ENCODE results near the gene GNAI3.

GNAI3 gene

GRCh38 chr1:109610609-109611307 lies 62.3 kb downstream of the GNAI3 start:
- no peak overlapping the region for H3K27ac ChIP-seq (ENCODE audit: low read length)
- no peak for ATAC-seq (ENCODE audit: insufficient read depth, low read depth)
- no peak overlapping the region for H3K9ac ChIP-seq (ENCODE audit: low read depth, low read length)
- H3K4me1 ChIP-seq (ENCODE audit: insufficient read depth, low read length): no peaks in the 10 kb centered on the region
- H3K9me3 ChIP-seq (ENCODE audit: insufficient read depth, low read length, severe bottlenecking): no peaks in the 10 kb centered on the region
- peaks cover 5% of the 10 kb centered on the region for H3K27me3 ChIP-seq (ENCODE audit: insufficient read depth, low read length, poor library complexity)
- H3K4me3 ChIP-seq (ENCODE audit: low read depth in 1 of 2, low read length in 2 of 2): no peak overlapping the region
- H4K20me1 ChIP-seq (ENCODE audit: insufficient read depth, low read length): no peaks in the 10 kb centered on the region
- H3K79me2 ChIP-seq (ENCODE audit: insufficient read depth, low read length): no peaks in the 10 kb centered on the region
- no peaks in the 10 kb centered on the region for H3K36me3 ChIP-seq (ENCODE audit: insufficient read depth, low read length)
- no peak for DNase-seq
- TF ChIP-seq CTCF (IDR thresholded peaks at IDR 0.05; ENCODE audit: borderline replicate concordance, extremely low read depth, low read length, poor library complexity, severe bottlenecking) (no peak), EZH2 (IDR thresholded peaks at IDR 0.05; ENCODE audit: borderline replicate concordance, low read depth, low read length, severe bottlenecking) (no peak)
- no peak overlapping the region for H3K4me2 ChIP-seq (ENCODE audit: insufficient read depth, low read length)
- no peak overlapping the region for H2AFZ ChIP-seq (ENCODE audit: low read depth, low read length)

DNA sequence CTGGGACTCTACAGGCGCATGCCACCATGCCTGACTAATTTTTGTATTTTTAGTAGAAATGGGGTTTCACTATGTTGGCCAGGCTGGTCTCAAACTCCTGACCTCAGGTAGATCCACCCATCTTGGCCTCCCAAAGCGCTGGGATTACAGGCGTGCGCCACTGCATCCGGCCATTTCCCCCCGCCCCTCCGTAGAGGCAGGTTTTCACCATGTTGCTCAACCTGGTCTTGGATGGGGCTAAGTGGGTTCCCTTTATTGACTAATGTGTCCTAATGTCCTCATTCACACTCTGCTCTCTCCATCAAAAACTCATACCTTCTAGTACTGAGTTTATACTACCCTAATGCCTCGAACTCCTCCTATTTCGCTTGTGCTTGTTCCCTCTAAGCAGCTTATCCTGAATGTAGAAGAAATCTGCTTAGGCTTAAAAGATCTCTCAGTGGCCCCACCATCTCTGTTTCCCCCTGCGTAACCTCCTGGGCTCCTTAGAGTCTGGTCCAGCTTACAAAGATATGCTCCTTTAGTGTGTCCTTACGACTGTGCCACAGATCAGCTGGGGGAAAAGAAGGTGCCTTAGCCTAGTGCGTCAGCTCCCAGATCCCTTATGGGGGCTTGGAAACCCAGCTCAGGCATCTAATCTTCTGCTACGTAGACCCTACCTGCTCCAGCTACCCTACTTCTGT lies 63.0 kb downstream of the GNAI3 start:
- H3K27me3 ChIP-seq (ENCODE audit: insufficient read depth, low read length, poor library complexity): peaks cover 5% of the 10 kb centered on the region
- TF ChIP-seq CTCF (IDR thresholded peaks at IDR 0.05; ENCODE audit: borderline replicate concordance, extremely low read depth, low read length, poor library complexity, severe bottlenecking): no peak
- TF ChIP-seq EZH2 (IDR thresholded peaks at IDR 0.05; ENCODE audit: borderline replicate concordance, low read depth, low read length, severe bottlenecking): no peak
- no peaks in the 10 kb centered on the region for H3K79me2 ChIP-seq (ENCODE audit: insufficient read depth, low read length)
- DNase-seq: no peak
- no peak overlapping the region for H3K4me3 ChIP-seq (ENCODE audit: low read depth in 1 of 2, low read length in 2 of 2)
- no peaks in the 10 kb centered on the region for H4K20me1 ChIP-seq (ENCODE audit: insufficient read depth, low read length)
- H3K36me3 ChIP-seq (ENCODE audit: insufficient read depth, low read length): no peaks in the 10 kb centered on the region
- H2AFZ ChIP-seq (ENCODE audit: low read depth, low read length): no peak overlapping the region
- no peaks in the 10 kb centered on the region for H3K9me3 ChIP-seq (ENCODE audit: insufficient read depth, low read length, severe bottlenecking)
- ATAC-seq (ENCODE audit: insufficient read depth, low read depth): no peak
- no peak overlapping the region for H3K9ac ChIP-seq (ENCODE audit: low read depth, low read length)
- no peak overlapping the region for H3K27ac ChIP-seq (ENCODE audit: low read length)
- H3K4me1 ChIP-seq (ENCODE audit: insufficient read depth, low read length): no peaks in the 10 kb centered on the region
- no peak overlapping the region for H3K4me2 ChIP-seq (ENCODE audit: insufficient read depth, low read length)

DNA sequence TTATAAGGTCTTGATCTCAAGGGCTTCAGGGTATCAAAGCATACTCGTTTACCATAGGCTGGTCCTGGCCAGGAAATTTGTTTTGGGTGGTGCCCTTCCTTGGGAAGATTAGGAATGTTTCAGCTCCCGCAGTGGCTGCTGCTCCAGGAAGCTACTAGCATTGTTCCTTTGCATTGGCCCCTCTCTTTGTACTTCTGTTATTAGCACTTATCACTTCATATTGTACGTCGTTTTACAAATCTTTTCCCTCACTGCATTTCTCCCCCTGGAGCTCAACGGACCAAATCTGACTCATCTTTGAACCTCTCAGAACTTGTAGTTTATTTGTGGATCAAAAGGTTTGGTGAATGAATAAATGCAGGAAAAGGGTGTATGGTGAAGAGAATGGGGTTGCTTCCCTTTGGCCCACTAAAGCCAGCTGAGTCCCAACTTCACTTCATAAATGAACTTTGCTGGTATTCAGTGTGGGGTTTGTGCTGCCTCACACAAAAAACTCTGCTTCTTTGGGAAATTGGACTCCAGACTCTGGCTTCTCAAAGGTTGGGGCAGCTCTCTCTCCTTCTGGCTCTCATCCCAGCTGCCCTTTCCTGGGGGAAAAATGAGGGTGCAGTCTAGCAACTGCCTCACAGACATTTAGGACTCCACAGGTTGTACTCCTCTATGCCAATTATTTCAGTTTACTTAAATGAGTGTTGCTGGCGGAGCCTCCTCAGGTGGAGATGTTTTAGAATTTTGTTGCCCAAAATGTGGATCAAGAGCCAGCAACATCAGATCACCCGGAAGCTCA lies 65.1 kb downstream of the GNAI3 start:
- no peak for ATAC-seq (ENCODE audit: insufficient read depth, low read depth)
- Histone ChIP-seq H2AFZ (ENCODE audit: low read depth, low read length) (no peak overlapping the region), H3K4me2 (ENCODE audit: insufficient read depth, low read length) (no peak overlapping the region), H3K36me3 (ENCODE audit: insufficient read depth, low read length) (no peaks in the 10 kb centered on the region), H3K4me3 (ENCODE audit: low read depth in 1 of 2, low read length in 2 of 2) (no peak overlapping the region), H3K9me3 (ENCODE audit: insufficient read depth, low read length, severe bottlenecking) (no peaks in the 10 kb centered on the region), H3K9ac (ENCODE audit: low read depth, low read length) (no peak overlapping the region), H3K27me3 (ENCODE audit: insufficient read depth, low read length, poor library complexity) (peaks cover 5% of the 10 kb centered on the region), H4K20me1 (ENCODE audit: insufficient read depth, low read length) (no peaks in the 10 kb centered on the region), H3K79me2 (ENCODE audit: insufficient read depth, low read length) (no peaks in the 10 kb centered on the region), H3K27ac (ENCODE audit: low read length) (no peak overlapping the region), H3K4me1 (ENCODE audit: insufficient read depth, low read length) (no peaks in the 10 kb centered on the region)
- no peak for TF ChIP-seq EZH2 (IDR thresholded peaks at IDR 0.05; ENCODE audit: borderline replicate concordance, low read depth, low read length, severe bottlenecking)
- DNase-seq: no peak

GRCh38 chr1:109615879-109616278 lies 67.5 kb downstream of the GNAI3 start:
- Histone ChIP-seq H3K4me2 (ENCODE audit: insufficient read depth, low read length) (no peak overlapping the region), H3K4me1 (ENCODE audit: insufficient read depth, low read length) (peaks cover 12% of the 10 kb centered on the region), H3K9ac (ENCODE audit: low read depth, low read length) (no peak overlapping the region), H4K20me1 (ENCODE audit: insufficient read depth, low read length) (no peaks in the 10 kb centered on the region), H3K36me3 (ENCODE audit: insufficient read depth, low read length) (no peaks in the 10 kb centered on the region), H3K79me2 (ENCODE audit: insufficient read depth, low read length) (peaks cover 8% of the 10 kb centered on the region), H3K9me3 (ENCODE audit: insufficient read depth, low read length, severe bottlenecking) (no peaks in the 10 kb centered on the region), H3K27ac (ENCODE audit: low read length) (no peak overlapping the region), H3K27me3 (ENCODE audit: insufficient read depth, low read length, poor library complexity) (peaks cover 5% of the 10 kb centered on the region), H2AFZ (ENCODE audit: low read depth, low read length) (no peak overlapping the region), H3K4me3 (ENCODE audit: low read depth in 1 of 2, low read length in 2 of 2) (no peak overlapping the region)
- no peak for DNase-seq
- TF ChIP-seq EZH2 (IDR thresholded peaks at IDR 0.05; ENCODE audit: borderline replicate concordance, low read depth, low read length, severe bottlenecking): no peak
- no peak for TF ChIP-seq CTCF (IDR thresholded peaks at IDR 0.05; ENCODE audit: borderline replicate concordance, extremely low read depth, low read length, poor library complexity, severe bottlenecking)
- ATAC-seq (ENCODE audit: insufficient read depth, low read depth): no peak

All from DND-41 (cell line).